ENCODE data around the gene ZNF684. TPM values are rescaled to one million over a fixed set of nuclear protein-coding genes. Genes with fewer than 3 reads are reported as not detected.

Gene ZNF684
- polyA plus RNA-seq, 2 of the 4 experiments (the other 2 are of a cell fraction): 3.0 to 4.0 TPM

DNA sequence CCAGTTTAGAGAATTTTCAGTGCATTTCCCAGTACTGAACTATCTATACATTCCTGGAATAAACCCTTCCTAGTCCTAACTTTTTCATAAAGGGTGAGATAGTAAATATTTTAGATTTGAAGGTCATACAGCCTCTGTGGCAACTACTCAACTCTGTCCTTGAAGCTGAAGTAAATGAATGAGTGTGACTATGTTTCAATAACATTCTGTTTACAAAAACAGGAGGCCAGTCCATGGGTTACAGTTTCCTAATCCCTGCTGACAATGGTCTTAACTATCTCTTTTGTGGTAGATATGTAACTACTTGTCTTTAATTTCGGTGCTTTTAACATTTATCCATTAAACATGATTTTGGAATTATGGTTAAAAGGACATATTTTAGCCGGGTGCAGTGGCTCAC lies 4.3 kb downstream of the ZNF684 start:
- FAIRE-seq (no peak), DNase-seq (ENCODE audit: low read depth in 1 of 2, low spot score in 1 of 2) (no peak), ATAC-seq (no peak)
- Histone ChIP-seq H3K27ac (no peak overlapping the region), H3K4me3 (no peak overlapping the region), H3K9me3 (peaks cover under 1% of the 10 kb centered on the region), H3K4me2 (no peak overlapping the region), H3K4me1 (peaks cover 6% of the 10 kb centered on the region; the same call in 1 of the 3 replicates)
- POLR2A ChIA-PET: interaction anchor here (0.7 kb wide), 1 partner anchor 1297 kb away, joined by 3 read pairs; no protein-coding TSS in a partner anchor
- CTCF ChIA-PET: no interaction called here
- no peak for TF ChIP-seq FOXS1 (CRISPR knock-in tag; IDR thresholded peaks at IDR 0.05)
- no peak for TF ChIP-seq RCOR1 (IDR thresholded peaks at IDR 0.05; ENCODE audit: low read depth, low read length)
- TF ChIP-seq ZC3H11A (IDR thresholded peaks at IDR 0.05): no peak
- TF ChIP-seq HEYL (CRISPR knock-in tag; IDR thresholded peaks at IDR 0.05): no peak
- no peak for TF ChIP-seq NR3C1 (IDR thresholded peaks at IDR 0.05)
- TF ChIP-seq ZSCAN20 (CRISPR knock-in tag; IDR thresholded peaks at IDR 0.05): no peak
- TF ChIP-seq EHMT2 (IDR thresholded peaks at IDR 0.05; ENCODE audit: low read depth): no peak
- whole genome bisulfite sequencing (ENCODE audit: missing lambda C conversion rate): 88% methylated on average over 2 of the region's 2 CpGs

DNA sequence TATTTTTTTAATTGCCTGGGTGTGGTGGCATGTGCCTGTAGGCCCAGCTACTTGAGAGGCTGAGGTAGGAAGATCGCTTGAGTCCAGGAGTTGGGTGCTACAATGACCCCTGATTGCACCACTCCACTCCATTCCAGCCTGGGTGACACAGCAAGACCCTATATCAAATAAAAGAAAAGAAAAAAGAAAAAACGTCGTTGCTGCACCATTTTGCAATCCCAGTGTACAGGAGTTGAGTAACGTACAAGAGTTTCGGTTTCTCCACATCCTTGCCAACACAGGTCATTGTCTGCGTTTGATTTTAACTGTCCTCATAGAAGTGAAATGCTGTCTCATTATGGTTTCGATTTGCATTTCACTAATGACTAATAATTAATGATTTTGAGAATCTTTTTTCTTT lies 7.9 kb downstream of the ZNF684 start:
- no peak overlapping the region for H3K4me2 ChIP-seq
- H3K4me3 ChIP-seq: no peak overlapping the region
- 79% methylated on average over 7 of the region's 7 CpGs for WGBS (ENCODE audit: missing lambda C conversion rate)
- DNase-seq (ENCODE audit: low read depth in 1 of 2, low spot score in 1 of 2): no peak
- no peak for ATAC-seq
- H3K4me1 ChIP-seq: no peaks in the 10 kb centered on the region
- H3K9me3 ChIP-seq: peaks cover 4% of the 10 kb centered on the region; the same call in 2 of the 3 replicates
- no peak overlapping the region for H3K27ac ChIP-seq
- TF ChIP-seq POLR2A (IDR thresholded peaks at IDR 0.05; ENCODE audit: low read length) (no peak), GATA3 (IDR thresholded peaks at IDR 0.05; ENCODE audit: borderline replicate concordance) (no peak), TFCP2L1 (CRISPR knock-in tag; IDR thresholded peaks at IDR 0.05) (no peak), ZSCAN20 (CRISPR knock-in tag; IDR thresholded peaks at IDR 0.05) (no peak), EHF (CRISPR knock-in tag; IDR thresholded peaks at IDR 0.05) (no peak), SMC3 (IDR thresholded peaks at IDR 0.05) (no peak), EP300 (IDR thresholded peaks at IDR 0.05) (no peak)
- TF ChIP-seq, protein P1, sequence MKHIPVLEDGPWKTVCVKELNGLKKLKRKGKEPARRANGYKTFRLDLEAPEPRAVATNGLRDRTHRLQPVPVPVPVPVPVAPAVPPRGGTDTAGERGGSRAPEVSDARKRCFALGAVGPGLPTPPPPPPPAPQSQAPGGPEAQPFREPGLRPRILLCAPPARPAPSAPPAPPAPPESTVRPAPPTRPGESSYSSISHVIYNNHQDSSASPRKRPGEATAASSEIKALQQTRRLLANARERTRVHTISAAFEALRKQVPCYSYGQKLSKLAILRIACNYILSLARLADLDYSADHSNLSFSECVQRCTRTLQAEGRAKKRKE (CRISPR knock-in tag; IDR thresholded peaks at IDR 0.05; ENCODE audit: low read depth): no peak
- TF ChIP-seq, protein P2, sequence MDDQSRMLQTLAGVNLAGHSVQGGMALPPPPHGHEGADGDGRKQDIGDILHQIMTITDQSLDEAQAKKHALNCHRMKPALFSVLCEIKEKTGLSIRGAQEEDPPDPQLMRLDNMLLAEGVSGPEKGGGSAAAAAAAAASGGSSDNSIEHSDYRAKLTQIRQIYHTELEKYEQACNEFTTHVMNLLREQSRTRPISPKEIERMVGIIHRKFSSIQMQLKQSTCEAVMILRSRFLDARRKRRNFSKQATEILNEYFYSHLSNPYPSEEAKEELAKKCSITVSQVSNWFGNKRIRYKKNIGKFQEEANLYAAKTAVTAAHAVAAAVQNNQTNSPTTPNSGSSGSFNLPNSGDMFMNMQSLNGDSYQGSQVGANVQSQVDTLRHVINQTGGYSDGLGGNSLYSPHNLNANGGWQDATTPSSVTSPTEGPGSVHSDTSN (IDR thresholded peaks at IDR 0.05): no peak
- TF ChIP-seq, protein P3, sequence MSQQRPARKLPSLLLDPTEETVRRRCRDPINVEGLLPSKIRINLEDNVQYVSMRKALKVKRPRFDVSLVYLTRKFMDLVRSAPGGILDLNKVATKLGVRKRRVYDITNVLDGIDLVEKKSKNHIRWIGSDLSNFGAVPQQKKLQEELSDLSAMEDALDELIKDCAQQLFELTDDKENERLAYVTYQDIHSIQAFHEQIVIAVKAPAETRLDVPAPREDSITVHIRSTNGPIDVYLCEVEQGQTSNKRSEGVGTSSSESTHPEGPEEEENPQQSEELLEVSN (IDR thresholded peaks at IDR 0.05; ENCODE audit: borderline replicate concordance, low read depth): no peak
- TF ChIP-seq, protein P4, sequence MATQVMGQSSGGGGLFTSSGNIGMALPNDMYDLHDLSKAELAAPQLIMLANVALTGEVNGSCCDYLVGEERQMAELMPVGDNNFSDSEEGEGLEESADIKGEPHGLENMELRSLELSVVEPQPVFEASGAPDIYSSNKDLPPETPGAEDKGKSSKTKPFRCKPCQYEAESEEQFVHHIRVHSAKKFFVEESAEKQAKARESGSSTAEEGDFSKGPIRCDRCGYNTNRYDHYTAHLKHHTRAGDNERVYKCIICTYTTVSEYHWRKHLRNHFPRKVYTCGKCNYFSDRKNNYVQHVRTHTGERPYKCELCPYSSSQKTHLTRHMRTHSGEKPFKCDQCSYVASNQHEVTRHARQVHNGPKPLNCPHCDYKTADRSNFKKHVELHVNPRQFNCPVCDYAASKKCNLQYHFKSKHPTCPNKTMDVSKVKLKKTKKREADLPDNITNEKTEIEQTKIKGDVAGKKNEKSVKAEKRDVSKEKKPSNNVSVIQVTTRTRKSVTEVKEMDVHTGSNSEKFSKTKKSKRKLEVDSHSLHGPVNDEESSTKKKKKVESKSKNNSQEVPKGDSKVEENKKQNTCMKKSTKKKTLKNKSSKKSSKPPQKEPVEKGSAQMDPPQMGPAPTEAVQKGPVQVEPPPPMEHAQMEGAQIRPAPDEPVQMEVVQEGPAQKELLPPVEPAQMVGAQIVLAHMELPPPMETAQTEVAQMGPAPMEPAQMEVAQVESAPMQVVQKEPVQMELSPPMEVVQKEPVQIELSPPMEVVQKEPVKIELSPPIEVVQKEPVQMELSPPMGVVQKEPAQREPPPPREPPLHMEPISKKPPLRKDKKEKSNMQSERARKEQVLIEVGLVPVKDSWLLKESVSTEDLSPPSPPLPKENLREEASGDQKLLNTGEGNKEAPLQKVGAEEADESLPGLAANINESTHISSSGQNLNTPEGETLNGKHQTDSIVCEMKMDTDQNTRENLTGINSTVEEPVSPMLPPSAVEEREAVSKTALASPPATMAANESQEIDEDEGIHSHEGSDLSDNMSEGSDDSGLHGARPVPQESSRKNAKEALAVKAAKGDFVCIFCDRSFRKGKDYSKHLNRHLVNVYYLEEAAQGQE (IDR thresholded peaks at IDR 0.05): no peak
- CTCF ChIA-PET: no interaction called here
- no peak for FAIRE-seq
- POLR2A ChIA-PET: no interaction called here

DNA sequence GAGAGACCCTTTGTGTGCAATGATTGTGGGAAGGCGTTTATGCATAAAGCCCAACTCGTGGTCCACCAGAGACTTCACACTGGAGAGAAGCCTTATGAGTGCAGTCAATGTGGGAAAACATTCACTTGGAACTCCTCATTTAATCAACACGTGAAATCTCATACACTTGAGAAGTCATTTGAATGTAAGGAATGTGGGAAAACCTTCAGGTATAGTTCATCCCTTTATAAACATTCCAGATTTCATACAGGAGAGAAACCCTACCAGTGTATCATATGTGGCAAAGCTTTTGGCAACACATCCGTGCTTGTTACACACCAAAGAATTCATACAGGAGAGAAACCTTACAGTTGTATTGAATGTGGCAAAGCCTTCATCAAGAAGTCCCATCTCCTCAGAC lies 15.5 kb downstream of the ZNF684 start:
- no peak for FAIRE-seq
- no peak for TF ChIP-seq FOSL2 (IDR thresholded peaks at IDR 0.05)
- no peak for TF ChIP-seq FOSL2 (CRISPR knock-in tag; IDR thresholded peaks at IDR 0.05)
- TF ChIP-seq CBX8 (IDR thresholded peaks at IDR 0.05): no peak
- no peak for TF ChIP-seq CEBPB (IDR thresholded peaks at IDR 0.05)
- TF ChIP-seq, protein P5, sequence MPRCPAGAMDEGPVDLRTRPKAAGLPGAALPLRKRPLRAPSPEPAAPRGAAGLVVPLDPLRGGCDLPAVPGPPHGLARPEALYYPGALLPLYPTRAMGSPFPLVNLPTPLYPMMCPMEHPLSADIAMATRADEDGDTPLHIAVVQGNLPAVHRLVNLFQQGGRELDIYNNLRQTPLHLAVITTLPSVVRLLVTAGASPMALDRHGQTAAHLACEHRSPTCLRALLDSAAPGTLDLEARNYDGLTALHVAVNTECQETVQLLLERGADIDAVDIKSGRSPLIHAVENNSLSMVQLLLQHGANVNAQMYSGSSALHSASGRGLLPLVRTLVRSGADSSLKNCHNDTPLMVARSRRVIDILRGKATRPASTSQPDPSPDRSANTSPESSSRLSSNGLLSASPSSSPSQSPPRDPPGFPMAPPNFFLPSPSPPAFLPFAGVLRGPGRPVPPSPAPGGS (IDR thresholded peaks at IDR 0.05): no peak
- TF ChIP-seq JUNB (IDR thresholded peaks at IDR 0.05): no peak
- no peak for TF ChIP-seq FOXS1 (CRISPR knock-in tag; IDR thresholded peaks at IDR 0.05)
- TF ChIP-seq JUN (IDR thresholded peaks at IDR 0.05): no peak
- TF ChIP-seq POLR2A (IDR thresholded peaks at IDR 0.05; ENCODE audit: low read length): no peak
- TF ChIP-seq ZC3H11A (IDR thresholded peaks at IDR 0.05): no peak
- TF ChIP-seq, protein P6, sequence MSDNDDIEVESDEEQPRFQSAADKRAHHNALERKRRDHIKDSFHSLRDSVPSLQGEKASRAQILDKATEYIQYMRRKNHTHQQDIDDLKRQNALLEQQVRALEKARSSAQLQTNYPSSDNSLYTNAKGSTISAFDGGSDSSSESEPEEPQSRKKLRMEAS (IDR thresholded peaks at IDR 0.05): no peak
- no peak for TF ChIP-seq RNF2 (IDR thresholded peaks at IDR 0.05; ENCODE audit: borderline replicate concordance, low read depth)
- no peak for TF ChIP-seq TP53 (CRISPR knock-in tag; IDR thresholded peaks at IDR 0.05)
- no peak for TF ChIP-seq KDM1A (IDR thresholded peaks at IDR 0.05; ENCODE audit: low read depth)
- no peak for TF ChIP-seq BHLHE40 (IDR thresholded peaks at IDR 0.05; ENCODE audit: low read depth, low read length)
- TF ChIP-seq ZSCAN20 (CRISPR knock-in tag; IDR thresholded peaks at IDR 0.05): no peak
- no peak for TF ChIP-seq ZFP36 (IDR thresholded peaks at IDR 0.05; ENCODE audit: borderline replicate concordance, partially characterized antibody)
- POLR2A ChIA-PET: no interaction called here

More for the DNA sequence above, 15.5 kb downstream of the ZNF684 start:
- CTCF ChIA-PET: no interaction called here
- peak in 1 of 2 experiments; percentile 4 for DNase-seq (ENCODE audit: low read depth in 1 of 2, low spot score in 1 of 2)
- no peak for ATAC-seq
- no peak overlapping the region for H3K4me2 ChIP-seq
- H3K4me3 ChIP-seq: no peak overlapping the region
- 87% methylated on average over 4 of the region's 4 CpGs for WGBS (ENCODE audit: missing lambda C conversion rate)
- H3K4me1 ChIP-seq: no peaks in the 10 kb centered on the region
- H3K9me3 ChIP-seq: peaks cover 17% of the 10 kb centered on the region
- no peak overlapping the region for H3K27ac ChIP-seq
